GM18519 (cell line): ENCODE results near the gene ARL15.

ENCODE experiments used
- ATAC-seq: cut with Tn5 transposase; IDR thresholded peaks from one replicate; pipeline ENCODE4 v1.9.1; 2021; ENCODE audit warnings: mild to moderate bottlenecking, moderate library complexity; ENCODE audit not compliant: unreplicated experiment, low FRiP score

The ARL15 gene

GRCh38 chr5:54315736-54316528, 5.6 kb upstream of the ARL15 start:
- ATAC-seq: no peak

DNA sequence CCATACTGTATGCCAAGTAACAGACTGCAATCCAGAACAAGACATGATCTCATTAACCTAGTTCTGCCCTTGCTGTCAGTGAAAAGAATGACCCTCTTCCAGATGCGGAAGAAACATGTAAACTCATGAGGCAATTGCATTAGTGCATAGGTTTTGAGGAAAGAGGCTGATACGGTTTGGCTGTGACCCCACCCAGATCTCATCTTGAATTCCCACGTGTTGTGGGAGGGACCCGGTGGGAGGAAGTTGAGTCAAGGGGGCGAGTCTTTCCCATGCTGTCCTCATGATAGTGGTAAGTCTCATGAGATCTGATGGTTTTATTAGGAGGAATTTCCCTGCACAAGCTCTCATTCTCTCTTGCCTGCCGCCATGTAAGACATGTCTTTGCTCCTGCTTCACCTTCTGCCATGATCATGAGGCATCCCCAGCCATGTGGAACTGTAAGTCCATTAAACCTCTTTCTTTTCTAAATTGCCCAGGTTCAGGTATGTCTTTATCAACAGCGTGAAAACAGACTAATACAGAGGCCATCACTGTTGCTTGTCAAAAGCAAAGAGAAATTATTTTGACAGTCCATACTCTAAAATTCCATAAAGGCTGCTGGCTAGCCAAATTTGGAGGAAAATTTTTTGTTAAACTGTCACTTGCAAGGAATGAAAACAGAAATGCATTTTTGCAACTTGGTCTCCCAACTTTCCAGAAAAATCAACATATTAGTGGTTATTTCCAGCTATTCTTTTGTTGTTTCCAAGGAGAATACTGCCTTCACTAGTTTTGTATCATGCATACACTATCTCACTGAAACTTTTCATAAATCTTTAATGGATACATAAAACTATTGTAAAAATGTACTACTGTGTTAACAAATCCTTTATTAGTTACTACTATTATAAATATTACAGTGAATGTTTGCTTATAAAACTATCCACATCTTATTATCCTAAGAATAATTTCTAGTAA, 3.2 kb upstream of the ARL15 start:
- ATAC-seq: no peak

GRCh38 chr5:54312499-54312898, 2.1 kb upstream of the ARL15 start:
- ATAC-seq: no peak

- ATAC-seq: no peak
Observed at GRCh38 chr5:54311176-54311677, 854 bp upstream of the ARL15 start.

DNA sequence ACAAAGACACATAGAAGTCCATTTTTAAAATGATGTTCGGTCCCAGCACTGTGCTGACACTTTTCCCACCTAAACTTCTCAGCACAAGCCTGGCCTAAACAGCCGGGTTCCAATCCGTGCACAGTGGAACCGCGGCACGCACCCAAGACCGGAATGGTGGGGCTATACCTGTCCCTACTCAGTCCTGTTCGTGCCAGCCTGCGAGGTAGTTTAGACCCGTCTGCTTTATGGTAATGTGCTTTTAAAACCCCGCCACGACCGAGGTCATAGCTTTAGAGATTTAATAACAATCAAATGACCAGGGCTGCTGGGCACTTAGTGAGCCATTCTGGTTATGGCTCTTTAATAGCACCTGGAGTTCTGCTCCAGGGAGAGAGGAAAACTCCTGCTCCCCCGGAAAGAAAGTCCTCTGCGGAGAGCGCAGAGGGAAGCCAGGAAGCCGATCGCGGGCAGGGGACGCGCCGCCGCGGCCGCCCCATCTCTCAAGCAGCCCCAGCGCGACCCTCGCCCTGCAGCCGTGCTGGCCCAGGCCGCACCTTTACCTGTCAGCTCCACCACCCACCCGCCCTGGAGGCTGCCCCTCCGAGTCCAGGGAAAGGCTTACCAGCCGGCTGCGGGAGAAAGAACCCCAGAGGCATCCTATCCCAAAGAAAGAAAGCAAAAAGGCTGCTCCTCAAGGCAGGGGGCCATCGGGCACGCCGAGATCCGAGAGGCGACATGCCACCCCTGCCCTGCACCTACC, 511 bp downstream of the ARL15 start:
- ATAC-seq: peak; percentile 19

GRCh38 chr5:54309276-54309675, 1.1 kb downstream of the ARL15 start:
- no peak for ATAC-seq

- no peak for ATAC-seq
Observed at GRCh38 chr5:54307583-54307982, 2.8 kb downstream of the ARL15 start.

DNA sequence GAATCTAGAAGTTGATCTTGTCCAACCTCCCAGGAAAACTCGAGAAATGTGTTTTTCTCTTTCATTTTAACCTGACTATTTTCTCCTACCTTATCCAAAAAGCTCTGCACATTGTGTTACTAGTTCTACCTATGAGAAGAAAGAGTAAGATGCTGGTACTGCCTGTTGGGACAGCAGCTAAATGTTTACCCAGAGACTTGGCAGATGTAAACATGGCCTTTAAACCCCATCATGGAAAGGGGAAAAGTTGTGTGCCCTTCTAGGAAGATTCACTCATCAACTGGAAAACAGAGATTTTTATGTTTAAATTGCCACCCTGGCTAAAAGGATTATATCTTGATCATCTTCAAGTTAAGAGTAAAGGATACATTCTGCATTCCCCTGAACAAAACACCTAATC, 3.5 kb downstream of the ARL15 start:
- ATAC-seq: no peak

DNA sequence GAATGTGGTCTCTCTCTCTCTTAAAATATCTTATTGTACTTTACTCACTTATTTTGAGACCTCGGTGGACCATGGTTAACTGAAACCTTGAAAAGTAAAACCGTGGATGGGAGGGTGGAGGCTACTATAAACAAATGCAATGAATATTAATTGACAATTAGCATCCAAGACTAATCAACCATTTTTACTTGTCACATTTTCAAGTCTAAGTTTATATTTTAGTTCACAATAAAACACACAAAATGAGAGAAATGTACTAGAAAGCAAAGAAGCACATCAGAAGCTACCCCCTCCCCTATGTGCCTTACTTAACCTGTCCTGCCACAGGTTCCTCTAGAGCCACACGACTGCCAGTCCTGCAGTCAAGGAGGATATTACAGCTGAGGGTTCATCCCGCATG, 4.6 kb downstream of the ARL15 start:
- ATAC-seq: no peak

DNA sequence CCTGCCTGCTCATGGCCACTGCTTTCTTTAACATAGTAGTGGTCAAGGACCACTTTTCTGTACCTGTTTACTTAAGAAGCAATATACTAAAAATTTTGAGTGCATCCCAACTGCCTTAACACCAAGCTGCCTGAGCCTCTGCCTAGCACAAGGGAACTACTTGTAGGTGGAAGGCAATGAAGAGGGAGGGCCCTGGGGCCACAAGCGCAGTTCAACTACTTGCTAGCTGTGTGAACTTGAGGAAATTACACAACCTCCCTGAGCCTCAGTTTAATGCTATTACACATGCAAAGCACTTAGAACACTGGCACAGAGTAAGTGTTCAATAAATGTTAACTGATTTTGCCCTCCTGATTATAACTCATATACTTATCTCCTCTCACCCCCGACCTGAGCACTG, 6.3 kb downstream of the ARL15 start:
- no peak for ATAC-seq

- no peak for ATAC-seq
Observed at GRCh38 chr5:54302267-54302687, 8.1 kb downstream of the ARL15 start.

GRCh38 chr5:54301849-54302248, 8.5 kb downstream of the ARL15 start:
- ATAC-seq: no peak

- ATAC-seq: no peak
Observed at GRCh38 chr5:54301220-54301619, 9.2 kb downstream of the ARL15 start.

GRCh38 chr5:54298947-54299346, 11.4 kb downstream of the ARL15 start:
- ATAC-seq: no peak

DNA sequence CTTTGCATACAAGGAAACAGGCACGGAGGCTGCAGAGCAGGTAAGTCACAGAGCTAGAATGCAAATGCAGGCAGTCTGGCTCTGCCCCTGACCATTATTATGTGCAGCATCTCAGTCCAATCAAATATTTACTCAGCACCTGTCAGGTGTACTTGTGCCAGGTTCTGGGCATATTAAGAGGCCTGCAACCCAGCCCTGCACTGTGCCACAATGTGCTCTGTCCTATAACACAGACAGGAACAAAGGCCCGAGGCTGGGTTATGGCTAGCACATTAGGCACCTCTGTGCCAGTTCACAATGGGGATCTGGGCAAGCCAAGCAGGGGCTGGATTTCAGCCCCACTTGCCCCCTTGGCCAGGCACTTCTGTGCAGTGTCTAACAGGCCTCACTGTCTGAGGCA, 14.0 kb downstream of the ARL15 start:
- ATAC-seq: no peak

GRCh38 chr5:54295651-54296276, 14.6 kb downstream of the ARL15 start:
- ATAC-seq: no peak

- ATAC-seq: no peak
Observed at GRCh38 chr5:54294097-54294667, 16.2 kb downstream of the ARL15 start.

- ATAC-seq: no peak
Observed at GRCh38 chr5:54292866-54293265, 17.5 kb downstream of the ARL15 start.

DNA sequence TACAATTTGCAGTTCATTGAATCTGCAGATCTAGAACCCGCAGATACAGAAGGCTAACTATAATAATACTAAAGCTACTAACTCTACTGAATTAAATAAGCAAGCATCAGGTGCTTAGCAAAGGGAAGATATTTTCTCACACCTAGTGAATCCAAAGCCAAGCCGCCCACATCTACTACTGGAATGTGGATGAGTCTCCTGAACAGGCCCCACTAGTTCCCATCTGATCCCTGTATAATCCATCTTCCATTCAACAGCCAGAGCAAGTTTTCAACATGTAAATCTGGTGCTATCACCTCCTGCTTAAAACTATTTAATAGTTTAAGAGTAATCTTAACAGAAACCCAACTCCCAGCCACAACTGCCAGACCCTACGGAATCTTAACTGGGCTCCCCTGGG, 18.9 kb downstream of the ARL15 start:
- no peak for ATAC-seq

DNA sequence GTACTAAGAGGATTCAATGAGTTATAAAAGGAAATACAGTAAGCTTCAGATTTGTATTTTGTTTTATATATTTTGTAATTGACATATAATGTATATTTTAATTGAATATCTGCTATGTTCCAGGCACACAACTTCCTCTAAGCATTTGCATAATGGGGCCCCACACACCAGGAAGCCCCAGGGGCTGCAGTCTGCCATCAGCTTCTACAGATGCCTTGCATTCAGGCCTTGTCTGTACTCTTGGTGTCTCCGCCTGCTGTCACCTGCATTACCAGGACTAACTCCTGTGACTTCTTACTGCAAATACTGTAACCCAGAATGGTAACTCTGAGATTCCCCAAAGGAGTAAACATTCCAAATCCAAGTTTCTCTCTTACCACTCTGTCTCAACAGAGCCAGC, 20.6 kb downstream of the ARL15 start:
- no peak for ATAC-seq
